Neural cell (in vitro differentiated cells): ENCODE data around the gene MINDY3. TPM values are rescaled to one million over a fixed set of nuclear protein-coding genes. Genes with fewer than 3 reads are reported as not detected.
A peak's percentile ranks its signal among the peaks of the same experiment; 100 is the strongest.

Experiments used
- H2AFZ ChIP-seq: fragments of 200-600, 300-800 bp; sonication (generic), shearing (Covaris generic); 2 replicates; pipeline ENCODE4 v1.6.0; 2014; ENCODE audit warnings: low read depth, mild to moderate bottlenecking, antibody characterized with exemption, low read length, moderate library complexity
- H3F3A ChIP-seq: fragments of 200-600 bp; shearing (Covaris generic); 2 replicates; pipeline ENCODE4 v1.6.1; 2016; ENCODE audit warnings: mild to moderate bottlenecking, moderate library complexity, mixed read lengths, antibody characterized with exemption, low read length; ENCODE audit not compliant: insufficient read depth, poor library complexity, severe bottlenecking
- H3K27ac ChIP-seq: fragments of 200-600, 300-800 bp; sonication (generic), shearing (Covaris generic); 2 replicates; pipeline ENCODE4 v1.5.1; 2014; ENCODE audit warnings: mild to moderate bottlenecking, low read length, moderate library complexity
- H3K27me3 ChIP-seq: fragments of 300-800, 200-600 bp; sonication (generic), shearing (Covaris generic); 2 replicates; pipeline ENCODE4 v1.6.0; 2014; ENCODE audit warnings: mild to moderate bottlenecking, low read depth, low read length, moderate library complexity; ENCODE audit not compliant: insufficient read depth
- H3K36me3 ChIP-seq: fragments of 300-800, 200-600 bp; sonication (generic), shearing (Covaris generic); 2 replicates; pipeline ENCODE4 v1.5.1; 2014; ENCODE audit warnings: mild to moderate bottlenecking, antibody characterized with exemption, low read length, moderate library complexity; ENCODE audit not compliant: insufficient read depth
- H3K4me2 ChIP-seq: fragments of 300-800, 200-600 bp; sonication (generic), shearing (Covaris generic); 2 replicates; pipeline ENCODE4 v1.6.0; 2014; ENCODE audit warnings: mild to moderate bottlenecking, low read length
- H3K4me3 ChIP-seq: fragments of 300-800, 200-600 bp; sonication (generic), shearing (Covaris generic); 2 replicates; pipeline ENCODE4 v1.5.1; 2014; ENCODE audit warnings: mild to moderate bottlenecking, low read length, moderate library complexity
- H3K79me2 ChIP-seq: fragments of 200-600 bp; shearing (Covaris generic); replicated peaks from 2 replicates; pipeline ENCODE4 v1.6.0; 2014; ENCODE audit warnings: mild to moderate bottlenecking, low read length, moderate library complexity; ENCODE audit not compliant: insufficient read depth
- H3K9ac ChIP-seq: fragments of 300-800, 200-600 bp; sonication (generic), shearing (Covaris generic); 2 replicates; pipeline ENCODE4 v1.6.1; 2016; ENCODE audit warnings: mild to moderate bottlenecking, low read length, mixed read lengths
- H3K9me2 ChIP-seq: fragments of 200-600 bp; shearing (Covaris generic); 2 replicates; pipeline ENCODE4 v1.6.1; 2016; ENCODE audit warnings: mild to moderate bottlenecking, low read length, mixed read lengths; ENCODE audit not compliant: insufficient read depth
- H3K9me3 ChIP-seq: fragments of 200-600, 300-800 bp; sonication (generic), shearing (Covaris generic); 2 replicates; pipeline ENCODE4 v1.6.1; 2016; ENCODE audit warnings: mild to moderate bottlenecking, mixed run types, low read length, moderate library complexity, mixed read lengths
- H4K20me1 ChIP-seq: fragments of 200-600 bp; shearing (Covaris generic); 2 replicates; pipeline ENCODE4 v1.6.1; 2016; ENCODE audit warnings: mild to moderate bottlenecking, mixed run types; ENCODE audit not compliant: insufficient read depth
- CTCF ChIP-seq: fragments of 450-650 bp; IDR thresholded peaks from 2 replicates; pipeline ENCODE4 v1.5.1; 2014; ENCODE audit warnings: antibody characterized with exemption, mild to moderate bottlenecking, moderate library complexity; ENCODE audit not compliant: poor library complexity, severe bottlenecking
- EP300 ChIP-seq: fragments of 450-650 bp; conservative IDR thresholded peaks from 2 replicates; pipeline ENCODE4 v1.6.1; 2014; ENCODE audit warnings: antibody characterized with exemption, mild to moderate bottlenecking, moderate library complexity; ENCODE audit not compliant: poor library complexity, severe bottlenecking
- EZH2 ChIP-seq: fragments of 200-600, 300-800 bp; shearing (Covaris generic), sonication (generic); IDR thresholded peaks from 2 replicates; pipeline ENCODE4 v1.6.1; 2014; ENCODE audit warnings: antibody characterized with exemption, low read length, borderline replicate concordance, mild to moderate bottlenecking; ENCODE audit not compliant: insufficient read depth, poor library complexity, severe bottlenecking
- MXI1 ChIP-seq: fragments of 450-650 bp; conservative IDR thresholded peaks from 2 replicates; pipeline ENCODE4 v1.6.1; 2014; ENCODE audit warnings: antibody characterized with exemption, mild to moderate bottlenecking; ENCODE audit not compliant: poor library complexity, severe bottlenecking
- POLR2AphosphoS5 ChIP-seq: IDR thresholded peaks from 2 replicates; pipeline ENCODE4 v1.6.1; 2012
- RAD21 ChIP-seq: fragments of 450-650 bp; conservative IDR thresholded peaks from 2 replicates; pipeline ENCODE4 v1.6.1; 2014; ENCODE audit warnings: antibody characterized with exemption, mild to moderate bottlenecking, moderate library complexity
- SMC3 ChIP-seq: fragments of 450-650 bp; conservative IDR thresholded peaks from 2 replicates; pipeline ENCODE4 v1.6.1; 2014; ENCODE audit warnings: antibody characterized with exemption, mild to moderate bottlenecking, moderate library complexity; ENCODE audit not compliant: poor library complexity
- TAF1 ChIP-seq: IDR thresholded peaks from 2 replicates; pipeline ENCODE4 v1.6.1; 2012; ENCODE audit warnings: low read depth
- polyA plus RNA-seq: library from polyadenylated mRNA; depleted of rRNA; stranded (reverse); fragments of >200 nt; gene quantifications from 2 replicates; pipeline ENCODE4 v1.2.3, GENCODE V29; 2014
- TF ChIP-seq, protein P1 (sequence below): IDR thresholded peaks from 2 replicates; pipeline ENCODE4 v1.6.1; 2012; ENCODE audit warnings: borderline replicate concordance

Gene MINDY3
- polyA plus RNA-seq, 1 donor from 2014 or later, result 56.5 TPM

DNA sequence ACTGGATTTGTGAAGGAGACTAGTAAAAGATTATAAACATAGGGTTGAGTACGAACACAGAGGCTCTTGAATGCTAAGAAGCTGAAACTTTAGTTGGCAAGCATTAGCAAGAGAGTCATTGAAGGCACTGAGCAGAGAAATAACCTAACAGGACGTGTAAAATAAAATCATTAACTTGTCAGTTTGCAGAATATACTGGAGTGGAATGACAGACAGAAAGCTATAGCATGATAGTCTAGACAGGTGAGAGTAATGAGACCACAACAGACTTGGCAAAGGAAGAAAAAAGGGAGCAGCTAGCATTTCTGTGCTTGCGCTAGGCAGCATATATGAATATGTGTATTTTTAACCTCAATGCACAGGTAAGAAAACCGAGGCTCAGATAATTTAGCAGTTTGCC is 30.8 kb downstream of the MINDY3 start:
- Histone ChIP-seq H3K9me2 (no peaks in the 10 kb centered on the region), H3K27me3 (no peaks in the 10 kb centered on the region), H3F3A (no peaks in the 10 kb centered on the region), H4K20me1 (no peaks in the 10 kb centered on the region), H3K36me3 (peaks cover 5% of the 10 kb centered on the region), H3K9ac (no peak overlapping the region), H3K4me2 (no peak overlapping the region), H3K79me2 (no peaks in the 10 kb centered on the region), H3K27ac (peak overlapping the region; percentile 36), H3K4me3 (no peak overlapping the region), H2AFZ (no peak overlapping the region), H3K9me3 (no peaks in the 10 kb centered on the region)
- no peak for TF ChIP-seq RAD21
- TF ChIP-seq POLR2AphosphoS5, result peak; percentile 57
- peak; percentile 92 for TF ChIP-seq EP300

- no peaks in the 10 kb centered on the region for H3K9me3 ChIP-seq
- H3K36me3 ChIP-seq, result peaks cover 4% of the 10 kb centered on the region
- no peaks in the 10 kb centered on the region for H3F3A ChIP-seq
- no peak overlapping the region for H3K4me2 ChIP-seq
- H2AFZ ChIP-seq, result no peak overlapping the region
- no peaks in the 10 kb centered on the region for H3K9me2 ChIP-seq
- H3K27ac ChIP-seq, result no peak overlapping the region
- TF ChIP-seq, protein P1, sequence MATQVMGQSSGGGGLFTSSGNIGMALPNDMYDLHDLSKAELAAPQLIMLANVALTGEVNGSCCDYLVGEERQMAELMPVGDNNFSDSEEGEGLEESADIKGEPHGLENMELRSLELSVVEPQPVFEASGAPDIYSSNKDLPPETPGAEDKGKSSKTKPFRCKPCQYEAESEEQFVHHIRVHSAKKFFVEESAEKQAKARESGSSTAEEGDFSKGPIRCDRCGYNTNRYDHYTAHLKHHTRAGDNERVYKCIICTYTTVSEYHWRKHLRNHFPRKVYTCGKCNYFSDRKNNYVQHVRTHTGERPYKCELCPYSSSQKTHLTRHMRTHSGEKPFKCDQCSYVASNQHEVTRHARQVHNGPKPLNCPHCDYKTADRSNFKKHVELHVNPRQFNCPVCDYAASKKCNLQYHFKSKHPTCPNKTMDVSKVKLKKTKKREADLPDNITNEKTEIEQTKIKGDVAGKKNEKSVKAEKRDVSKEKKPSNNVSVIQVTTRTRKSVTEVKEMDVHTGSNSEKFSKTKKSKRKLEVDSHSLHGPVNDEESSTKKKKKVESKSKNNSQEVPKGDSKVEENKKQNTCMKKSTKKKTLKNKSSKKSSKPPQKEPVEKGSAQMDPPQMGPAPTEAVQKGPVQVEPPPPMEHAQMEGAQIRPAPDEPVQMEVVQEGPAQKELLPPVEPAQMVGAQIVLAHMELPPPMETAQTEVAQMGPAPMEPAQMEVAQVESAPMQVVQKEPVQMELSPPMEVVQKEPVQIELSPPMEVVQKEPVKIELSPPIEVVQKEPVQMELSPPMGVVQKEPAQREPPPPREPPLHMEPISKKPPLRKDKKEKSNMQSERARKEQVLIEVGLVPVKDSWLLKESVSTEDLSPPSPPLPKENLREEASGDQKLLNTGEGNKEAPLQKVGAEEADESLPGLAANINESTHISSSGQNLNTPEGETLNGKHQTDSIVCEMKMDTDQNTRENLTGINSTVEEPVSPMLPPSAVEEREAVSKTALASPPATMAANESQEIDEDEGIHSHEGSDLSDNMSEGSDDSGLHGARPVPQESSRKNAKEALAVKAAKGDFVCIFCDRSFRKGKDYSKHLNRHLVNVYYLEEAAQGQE, result no peak
- TF ChIP-seq EZH2 (no peak), POLR2AphosphoS5 (no peak), EP300 (no peak), SMC3 (peak; percentile 71), MXI1 (no peak), RAD21 (peak; percentile 71), TAF1 (no peak), CTCF (peak; percentile 68)
- no peak overlapping the region for H3K9ac ChIP-seq
- H4K20me1 ChIP-seq, result no peaks in the 10 kb centered on the region
- H3K79me2 ChIP-seq, result no peaks in the 10 kb centered on the region
- H3K27me3 ChIP-seq, result no peaks in the 10 kb centered on the region
- no peak overlapping the region for H3K4me3 ChIP-seq
Observed at GRCh38 chr10:15824498-15824897, 35.8 kb downstream of the MINDY3 start.

DNA sequence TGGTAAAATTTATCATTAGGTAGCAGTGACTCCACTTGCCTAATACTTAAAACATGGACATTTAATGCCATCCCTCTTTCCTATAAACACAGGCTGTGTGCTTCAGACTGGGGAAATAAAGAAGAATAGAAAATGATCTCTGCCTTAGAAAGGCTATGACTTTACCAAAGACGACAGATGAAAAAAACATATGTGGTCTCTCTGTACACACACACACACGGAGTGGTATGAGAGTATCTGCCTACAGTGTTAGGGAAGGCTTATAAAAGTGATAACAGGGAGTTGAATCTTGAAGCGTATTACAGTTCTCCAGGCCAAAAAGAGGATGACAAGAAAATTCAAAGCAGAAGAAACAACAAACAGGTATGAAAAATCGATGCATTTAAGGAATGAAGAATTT is 38.2 kb downstream of the MINDY3 start:
- Histone ChIP-seq H3K79me2 (no peaks in the 10 kb centered on the region), H3K27ac (no peak overlapping the region), H3K9me3 (no peaks in the 10 kb centered on the region), H4K20me1 (no peaks in the 10 kb centered on the region), H3K9ac (no peak overlapping the region), H3K4me2 (no peak overlapping the region), H3K27me3 (no peaks in the 10 kb centered on the region), H3K9me2 (no peaks in the 10 kb centered on the region), H3F3A (no peaks in the 10 kb centered on the region), H2AFZ (no peak overlapping the region), H3K36me3 (peaks cover 7% of the 10 kb centered on the region), H3K4me3 (no peak overlapping the region)
- TF ChIP-seq EP300 (no peak), TAF1 (no peak), EZH2 (no peak), SMC3 (no peak), MXI1 (no peak), CTCF (no peak), POLR2AphosphoS5 (no peak), RAD21 (no peak)
- TF ChIP-seq, protein P1, result no peak
